Measurements from ENCODE around the gene CKB.
A peak's percentile ranks its signal among the peaks of the same experiment; 100 is the strongest.

CKB gene

GRCh38 chr14:103549361-103550311, 27.0 kb upstream of the CKB start:
- no peak for DNase-seq

GRCh38 chr14:103548463-103549351, 26.1 kb upstream of the CKB start:
- DNase-seq = no peak

GRCh38 chr14:103547941-103548462, 25.4 kb upstream of the CKB start:
- DNase-seq = no peak

- no peak for DNase-seq
Measured at GRCh38 chr14:103547455-103547940, 24.9 kb upstream of the CKB start.

GRCh38 chr14:103546652-103547454, 24.2 kb upstream of the CKB start:
- DNase-seq = peak; percentile 73

GRCh38 chr14:103545915-103546651, 23.5 kb upstream of the CKB start:
- DNase-seq = no peak

GRCh38 chr14:103545219-103545914, 22.7 kb upstream of the CKB start:
- no peak for DNase-seq

GRCh38 chr14:103544388-103545218, 22.0 kb upstream of the CKB start:
- no peak for DNase-seq

- DNase-seq = no peak
Measured at GRCh38 chr14:103543721-103544387, 21.2 kb upstream of the CKB start.

- DNase-seq = no peak
Measured at GRCh38 chr14:103543140-103543539, 20.5 kb upstream of the CKB start.

GRCh38 chr14:103542605-103543088, 20.0 kb upstream of the CKB start:
- no peak for DNase-seq

GRCh38 chr14:103541709-103542604, 19.3 kb upstream of the CKB start:
- no peak for DNase-seq

GRCh38 chr14:103540821-103541708, 18.4 kb upstream of the CKB start:
- DNase-seq = no peak

- DNase-seq = no peak
Measured at GRCh38 chr14:103539056-103539825, 16.6 kb upstream of the CKB start.

- no peak for DNase-seq
Measured at GRCh38 chr14:103538291-103539055, 15.8 kb upstream of the CKB start.

All from activated T-cell treated with anti-CD3 and anti-CD28 coated beads for 4 hours (primary cell).